Breast epithelium (tissue), 4 donors: Measurements from ENCODE around the gene FGR. TPM values are rescaled to one million over a fixed set of nuclear protein-coding genes. Genes with fewer than 3 reads are reported as not detected.

Source experiments
- DNase-seq, 2 donors: peaks; one replicate each; pipeline ENCODE4 v3.0.0-alpha.2; 2019; ENCODE audit warnings: low spot score in 2 of 2
- H3K27ac ChIP-seq, 2 donors: fragments of 200-600 bp; sonication (generic) in 1 of 2; one replicate each; pipeline ENCODE4 v1.5.1; 2016 to 2019; ENCODE audit warnings: mild to moderate bottlenecking in 1 of 2
- H3K27me3 ChIP-seq, 2 donors: fragments of 200-600 bp; sonication (generic) in 1 of 2; one replicate each; pipeline versions ENCODE4 v1.5.1 to v1.6.0; 2017 to 2019; ENCODE audit warnings: control low read depth in 1 of 2, mild to moderate bottlenecking in 1 of 2
- H3K36me3 ChIP-seq: fragments of 200-600 bp; one replicate; pipeline ENCODE4 v1.5.1; 2019
- H3K4me1 ChIP-seq, 2 donors: fragments of 200-600 bp; sonication (generic); one replicate each; pipeline ENCODE4 v1.5.1; 2016 to 2019; ENCODE audit warnings: control low read depth in 1 of 2
- H3K4me3 ChIP-seq, 3 donors: fragments of 200-600 bp; sonication (generic); 1 replicate in 2 of 3; 2 replicates in 1 of 3; pipeline ENCODE4 v1.5.1; 2016 to 2019; ENCODE audit warnings: mild to moderate bottlenecking in 3 of 3, moderate library complexity in 2 of 3
- H3K9me3 ChIP-seq, 2 donors: fragments of 200-600 bp; sonication (generic) in 1 of 2; one replicate each; pipeline ENCODE4 v1.5.1; 2016 to 2019; ENCODE audit warnings: control low read depth in 1 of 2
- CTCF ChIP-seq, 3 donors: fragments of 450-650 bp; IDR thresholded peaks; one replicate each; pipeline ENCODE4 v1.5.1; 2016 to 2017; ENCODE audit warnings: antibody characterized with exemption in 3 of 3, mild to moderate bottlenecking in 3 of 3, moderate library complexity in 3 of 3
- POLR2A ChIP-seq: fragments of 450-650 bp; IDR thresholded peaks from one replicate; pipeline ENCODE4 v1.6.1; 2016; ENCODE audit warnings: antibody characterized with exemption, mild to moderate bottlenecking, moderate library complexity
- POLR2AphosphoS5 ChIP-seq, 3 donors: sonication (generic); formaldehyde crosslinking; IDR thresholded peaks; one replicate each; pipeline ENCODE4 v1.6.1; 2017; ENCODE audit warnings: antibody characterized with exemption in 3 of 3
- intact Hi-C: fragments of 100-400 bp; cut with DNase I; formaldehyde crosslinking; loops from one replicate; pipeline ENCODE4 v1.15.1; 2023; ENCODE audit warnings: low total_unique reads
- total RNA-seq, 3 donors: library from RNA; depleted of rRNA; stranded (reverse); fragments of >200 nt; gene quantifications; one replicate each; pipeline ENCODE4 v1.1.0, GENCODE V29; 2016

FGR gene
- total RNA-seq, 3 donors from 2014 or later: 22.1 to 46.9 (median 24.3) TPM

GRCh38 chr1:27599605-27600497 lies 35.1 kb downstream of the FGR start:
- peak overlapping the region in 2 of 3 donors; percentile 28 to 49 for H3K4me3 ChIP-seq
- intact Hi-C loops: loop anchor here (5.0 to 10.0 kb wide), 2 partner anchors 43 to 205 kb away; partner anchors contain the start of gene GPR3
- H3K27ac ChIP-seq: peak overlapping the region; percentile 92 to 94
- H3K36me3 ChIP-seq: no peaks in the 10 kb centered on the region
- TF ChIP-seq CTCF (IDR thresholded peaks at IDR 0.05): no peak
- TF ChIP-seq POLR2AphosphoS5 (IDR thresholded peaks at IDR 0.05): no peak
- no peak for TF ChIP-seq POLR2A
- H3K27me3 ChIP-seq: no peaks in the 10 kb centered on the region
- no peak for DNase-seq
- H3K4me1 ChIP-seq: peaks cover 39 to 40% of the 10 kb centered on the region in 2 donors
- H3K9me3 ChIP-seq: no peaks in the 10 kb centered on the region

DNA sequence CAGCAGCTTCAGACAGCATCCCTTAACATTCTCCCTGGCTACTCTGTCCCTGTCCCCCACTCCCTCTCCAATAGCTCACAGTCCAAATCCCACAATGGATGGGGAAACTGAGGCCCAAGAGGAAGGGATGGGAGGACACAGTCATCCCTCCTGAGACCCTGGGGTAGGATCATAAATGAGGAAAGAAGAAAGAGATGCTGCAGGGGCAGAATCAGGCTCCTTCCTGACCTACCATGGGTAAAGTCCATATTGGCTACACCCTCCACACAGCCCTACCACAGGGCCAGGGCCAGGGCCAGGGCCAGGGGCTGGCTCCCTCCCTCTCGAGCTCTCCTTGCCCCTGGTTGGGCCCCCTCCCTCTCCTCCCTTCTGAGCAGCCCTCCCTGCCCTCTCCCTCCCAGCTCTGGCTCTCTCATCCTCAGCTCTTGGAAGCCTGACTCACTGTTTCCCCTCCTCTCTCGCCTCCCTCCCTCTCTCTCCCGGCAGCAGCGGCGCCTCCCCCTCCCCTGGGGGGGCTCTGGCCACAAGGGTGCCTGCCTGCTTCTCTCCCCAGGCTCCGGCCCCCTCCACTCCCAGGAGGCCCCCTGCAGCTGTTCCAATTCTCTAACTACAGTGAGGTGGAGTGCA lies 36.0 kb downstream of the FGR start:
- H3K9me3 ChIP-seq: no peaks in the 10 kb centered on the region
- peak overlapping the region in 2 of 3 donors; percentile 28 to 49 for H3K4me3 ChIP-seq
- peak in 1 of 3 donors; percentile 37 for TF ChIP-seq POLR2AphosphoS5 (IDR thresholded peaks at IDR 0.05)
- TF ChIP-seq POLR2A: no peak
- H3K27me3 ChIP-seq: no peaks in the 10 kb centered on the region
- H3K4me1 ChIP-seq: peaks cover 40 to 47% of the 10 kb centered on the region in 2 donors
- H3K36me3 ChIP-seq: no peaks in the 10 kb centered on the region
- peak overlapping the region; percentile 92 to 94 for H3K27ac ChIP-seq
- no peak for DNase-seq
- intact Hi-C loops: no loop called here

- Histone ChIP-seq H3K27ac (peak overlapping the region; percentile 92 to 94), H3K27me3 (no peaks in the 10 kb centered on the region), H3K9me3 (no peaks in the 10 kb centered on the region), H3K4me1 (peaks cover 40 to 55% of the 10 kb centered on the region in 2 donors), H3K36me3 (no peaks in the 10 kb centered on the region), H3K4me3 (peak overlapping the region in 2 of 3 donors; percentile 7 to 49)
- DNase-seq: no peak
- no peak for TF ChIP-seq POLR2AphosphoS5 (IDR thresholded peaks at IDR 0.05)
- no peak for TF ChIP-seq CTCF (IDR thresholded peaks at IDR 0.05)
- no peak for TF ChIP-seq POLR2A
- intact Hi-C loops: no loop called here
These were observed 36.7 kb downstream of the FGR start for GRCh38 chr1:27598295-27598687.

- no peaks in the 10 kb centered on the region for H3K36me3 ChIP-seq
- peaks cover 40 to 55% of the 10 kb centered on the region in 2 donors for H3K4me1 ChIP-seq
- no peaks in the 10 kb centered on the region for H3K9me3 ChIP-seq
- DNase-seq: no peak
- peak overlapping the region in 2 of 3 donors; percentile 7 to 49 for H3K4me3 ChIP-seq
- TF ChIP-seq CTCF (IDR thresholded peaks at IDR 0.05) (no peak), POLR2A (no peak), POLR2AphosphoS5 (IDR thresholded peaks at IDR 0.05) (no peak)
- peak overlapping the region; percentile 93 to 94 for H3K27ac ChIP-seq
- H3K27me3 ChIP-seq: no peaks in the 10 kb centered on the region
- intact Hi-C loops: no loop called here
These were observed 37.3 kb downstream of the FGR start for GRCh38 chr1:27597516-27598294.

DNA sequence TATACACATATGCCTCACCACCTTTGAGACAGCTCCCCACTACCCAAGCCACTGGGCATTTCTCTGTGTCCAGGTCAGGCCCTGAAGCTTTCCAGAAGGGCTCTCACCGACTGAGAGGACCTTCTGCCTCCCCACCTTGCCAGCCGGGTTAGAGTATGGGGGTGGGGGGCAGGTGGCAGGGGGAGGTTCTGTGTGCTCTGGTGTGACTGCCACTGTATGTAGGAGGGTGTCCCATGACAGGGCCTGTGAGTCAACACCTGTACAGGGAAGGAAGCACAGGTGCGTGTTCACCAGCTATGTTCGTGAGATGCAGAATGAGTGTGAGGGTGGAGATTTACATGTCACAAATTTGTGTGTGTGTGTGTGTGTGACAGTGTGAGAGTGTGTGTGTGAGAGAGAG lies 38.0 kb downstream of the FGR start:
- no peak for DNase-seq

More for the DNA sequence above, 38.0 kb downstream of the FGR start:
- Histone ChIP-seq H3K27ac (peak overlapping the region in 1 of 2 donors; percentile 93), H3K27me3 (no peaks in the 10 kb centered on the region), H3K9me3 (no peaks in the 10 kb centered on the region), H3K4me3 (peak overlapping the region in 1 of 3 donors; percentile 31), H3K4me1 (peaks cover 40 to 55% of the 10 kb centered on the region in 2 donors), H3K36me3 (no peaks in the 10 kb centered on the region)
- no peak for TF ChIP-seq POLR2A
- no peak for TF ChIP-seq POLR2AphosphoS5 (IDR thresholded peaks at IDR 0.05)
- TF ChIP-seq CTCF (IDR thresholded peaks at IDR 0.05): no peak
- intact Hi-C loops: no loop called here
